ENCODE data around the gene RTN4IP1.

DNA sequence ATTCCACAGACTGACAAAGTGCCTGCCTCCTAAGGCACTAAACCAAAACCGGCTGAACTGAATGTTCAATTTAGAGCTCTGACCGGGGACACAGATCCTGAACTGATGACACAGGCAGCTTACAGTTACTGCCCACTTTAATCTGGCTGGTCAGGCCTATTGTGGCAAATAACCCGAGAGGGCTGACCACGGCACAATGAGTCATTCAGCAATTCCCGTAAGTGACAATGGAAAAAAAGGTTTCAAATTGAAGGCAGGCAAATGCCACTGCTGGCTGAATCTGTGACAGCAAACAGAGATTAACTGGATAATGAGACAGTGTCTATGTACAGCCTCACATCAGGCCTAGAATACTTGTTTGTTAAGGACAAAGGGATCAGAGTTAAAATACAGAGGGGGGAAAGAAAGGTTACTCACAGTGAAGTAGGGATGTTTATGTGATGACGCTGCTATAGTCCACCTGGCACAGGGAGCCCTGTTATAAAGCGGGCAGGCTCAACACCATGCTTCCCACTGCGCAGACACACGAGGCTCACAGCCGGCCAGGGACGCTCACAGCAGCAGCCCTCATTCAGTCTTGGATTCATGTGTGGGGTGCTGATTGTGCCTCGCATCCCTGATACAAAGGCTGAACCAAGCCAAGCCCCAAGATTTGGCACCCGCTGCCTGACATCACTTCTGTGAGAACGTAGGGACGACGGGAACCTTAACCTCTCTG is 54.4 kb downstream of the RTN4IP1 start:
- TF ChIP-seq BRD4 (CRISPR knock-in tag; IDR thresholded peaks at IDR 0.05) (no peak), DPF2 (CRISPR knock-in tag; IDR thresholded peaks at IDR 0.05; ENCODE audit: borderline replicate concordance, low read depth) (no peak)

All from HepG2 (cell line).